Epidermal melanocyte (primary cell): ENCODE measurements around the gene EPB41.
"Not testable (repeated sequence)": the region's sequence is repeated elsewhere in the genome, so short reads cannot be mapped to it uniquely, and the experiment has no call there.

Experiments
- DNase-seq: peaks from one replicate; pipeline ENCODE4 v3.0.0; 2011; ENCODE audit warnings: low spot score; ENCODE audit not compliant: insufficient read length

EPB41 gene

GRCh38 chr1:28914228-28915030 is at the start of gene EPB41:
TSS of gene EPB41 (plus strand) at chr1:28914569. CDS start at chr1:28987438, 72,869 bp downstream.
- peak; percentile 97 for DNase-seq

GRCh38 chr1:28864695-28865094 is 49.7 kb upstream of the EPB41 start:
- DNase-seq = no peak

DNA sequence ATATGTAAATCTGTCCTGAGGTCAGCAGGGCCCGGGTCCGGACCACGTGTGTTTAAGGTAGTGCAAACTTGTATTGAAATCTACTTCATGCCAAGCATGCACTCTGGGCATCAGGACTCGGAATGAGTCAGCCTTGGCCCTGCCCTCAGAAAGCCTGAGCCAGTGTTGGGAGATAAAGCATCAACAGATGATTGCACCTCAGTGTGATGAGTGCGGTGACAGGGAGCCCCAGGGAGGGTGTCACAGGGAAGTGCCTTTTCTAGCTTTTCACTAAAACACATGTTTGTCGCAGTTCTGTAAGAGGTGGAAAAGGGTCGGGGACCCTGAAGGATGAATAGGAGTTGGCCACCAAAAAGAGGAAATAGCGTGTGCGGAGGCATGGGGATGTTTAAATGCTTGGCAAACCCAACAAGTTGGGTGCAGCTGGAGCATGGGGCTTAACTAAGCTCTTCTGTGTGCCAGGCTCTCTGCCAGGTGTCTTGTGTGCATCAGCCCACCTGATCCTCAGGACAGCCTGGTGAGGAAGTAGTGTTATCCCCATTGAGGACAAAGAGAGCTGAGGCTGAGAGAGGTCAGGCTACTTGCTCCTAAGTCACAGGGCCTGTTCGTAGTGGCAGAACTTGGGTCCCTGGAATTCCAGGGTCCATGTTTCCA is 48.2 kb upstream of the EPB41 start:
- no peak for DNase-seq

DNA sequence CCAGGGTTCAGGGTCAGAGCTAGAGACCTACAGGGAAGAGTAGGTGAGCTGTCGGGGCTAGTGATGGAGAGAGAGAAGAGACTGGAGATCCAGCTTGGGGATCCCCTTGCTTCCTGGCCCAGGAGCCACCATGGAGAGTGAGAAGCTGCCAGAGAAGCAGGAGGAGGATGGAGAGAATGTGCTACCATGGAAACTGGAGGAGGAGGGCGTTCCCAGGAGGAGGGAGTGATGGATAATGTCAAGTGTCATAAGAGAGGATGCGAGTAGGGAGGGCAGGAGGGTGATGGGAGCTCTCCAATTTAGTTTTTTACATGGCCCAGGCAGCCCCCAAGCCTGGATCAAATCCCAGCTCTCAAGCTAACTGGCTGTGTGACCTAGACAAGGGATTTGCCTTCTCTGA is 46.5 kb upstream of the EPB41 start:
- no peak for DNase-seq

DNA sequence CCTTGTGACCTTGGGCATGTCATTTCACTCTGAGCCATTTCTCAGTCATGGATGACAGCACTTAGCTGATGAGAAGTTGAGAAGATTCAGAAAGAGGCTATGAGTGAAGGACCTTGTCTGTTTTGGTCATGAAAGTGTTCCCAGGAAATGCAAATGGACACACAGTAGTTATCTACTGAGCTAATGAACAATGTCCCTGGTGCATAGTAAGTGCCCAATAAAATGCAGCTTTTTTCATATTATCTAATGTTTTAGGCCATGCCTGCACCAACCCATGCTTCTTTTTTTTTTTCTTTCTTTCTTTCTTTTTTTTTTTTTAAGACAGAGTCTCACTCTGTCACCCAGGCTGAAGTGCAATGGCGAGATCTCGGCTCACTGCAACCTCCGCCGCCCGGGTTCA is 44.4 kb upstream of the EPB41 start:
- DNase-seq = no peak

DNA sequence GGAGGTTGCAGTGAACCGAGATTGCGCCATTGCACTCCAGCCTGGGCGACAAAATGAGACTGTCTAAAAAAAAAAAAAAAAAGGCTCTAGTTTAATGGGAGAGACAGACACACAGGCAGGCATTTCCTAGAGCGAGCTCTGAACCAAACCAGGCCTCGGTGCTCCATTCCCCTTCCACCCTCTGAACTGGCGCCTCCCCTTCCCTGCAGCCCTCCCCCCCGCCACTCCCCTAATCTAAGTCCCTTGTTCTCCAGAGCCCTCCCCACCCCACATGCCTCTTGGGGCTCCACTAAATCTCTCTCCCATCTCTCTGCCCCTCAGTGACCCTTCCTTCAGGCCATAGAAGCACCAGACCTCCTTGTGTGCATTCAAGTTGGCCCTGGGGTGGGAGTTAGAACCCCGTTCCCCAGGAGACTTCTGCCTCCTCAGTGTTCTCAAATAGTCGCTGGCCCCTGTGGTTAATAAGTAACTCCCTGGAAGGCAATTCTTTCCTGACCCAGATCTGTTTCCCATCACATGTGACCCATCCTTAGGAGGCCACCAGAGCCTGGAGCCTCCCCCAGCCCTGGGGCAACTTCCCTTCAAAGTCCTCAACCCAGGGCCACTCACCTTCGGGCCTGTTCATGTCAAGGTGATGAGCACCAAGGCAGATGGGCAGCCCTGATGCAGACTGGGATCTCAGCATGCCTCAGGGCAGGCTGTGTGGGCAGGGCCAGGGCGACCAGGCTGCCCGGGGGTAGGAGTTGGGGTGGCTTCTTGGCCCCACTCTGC is 42.6 kb upstream of the EPB41 start:
- DNase-seq = no peak

GRCh38 chr1:28875134-28875533 is 39.2 kb upstream of the EPB41 start:
- DNase-seq = not testable (repeated sequence)

DNA sequence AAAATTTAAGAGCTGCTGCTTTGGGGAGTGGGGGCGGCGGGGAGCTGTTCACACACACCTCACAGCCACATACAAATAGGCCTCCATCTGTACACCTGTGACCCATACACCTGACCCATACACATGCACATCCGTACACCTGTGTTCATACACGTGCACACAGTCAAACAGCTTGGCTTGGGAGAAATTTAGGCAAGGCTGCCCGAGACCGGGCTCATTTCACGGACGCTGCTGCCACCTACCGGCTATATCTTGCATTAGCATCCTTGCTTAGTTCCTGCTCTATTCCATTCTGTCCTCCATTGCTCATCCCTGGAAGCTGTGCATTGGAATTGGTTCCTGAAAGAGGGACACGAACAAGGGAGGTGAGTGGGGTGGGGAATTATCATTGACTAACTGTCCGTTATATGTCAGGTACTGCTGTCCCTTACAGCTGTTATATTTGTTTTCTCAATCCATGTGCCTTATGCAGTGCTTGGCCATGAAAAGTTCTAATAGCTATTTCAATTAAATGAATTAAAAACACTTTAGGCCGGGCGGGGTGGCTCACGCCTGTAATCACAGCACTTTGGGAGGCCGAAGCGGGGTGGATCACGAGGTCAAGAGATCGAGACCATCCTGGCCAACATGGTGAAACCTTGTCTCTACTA is 37.1 kb upstream of the EPB41 start:
- peak; percentile 81 for DNase-seq

DNA sequence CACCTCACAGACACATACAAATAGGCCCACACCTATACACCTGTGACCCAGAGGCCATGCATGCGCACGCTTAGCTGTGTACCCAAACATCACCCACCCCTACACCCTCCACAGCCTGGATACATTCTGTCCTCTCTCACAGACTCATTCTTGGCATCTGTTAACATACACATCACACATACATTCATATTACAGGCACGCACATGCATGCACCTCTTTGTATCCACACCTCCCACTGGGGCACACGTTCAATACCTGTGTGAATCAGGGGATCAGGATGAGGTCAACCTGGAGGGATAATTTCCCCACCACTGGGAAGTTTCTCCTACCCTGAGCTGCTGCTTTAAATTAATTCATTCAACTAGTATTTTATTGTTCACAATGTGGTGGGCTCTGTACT is 35.6 kb upstream of the EPB41 start:
- no peak for DNase-seq

- DNase-seq = peak; percentile 69
Measured at GRCh38 chr1:28882009-28882628, 32.2 kb upstream of the EPB41 start.

GRCh38 chr1:28883242-28883616 is 31.1 kb upstream of the EPB41 start:
- DNase-seq = no peak

DNA sequence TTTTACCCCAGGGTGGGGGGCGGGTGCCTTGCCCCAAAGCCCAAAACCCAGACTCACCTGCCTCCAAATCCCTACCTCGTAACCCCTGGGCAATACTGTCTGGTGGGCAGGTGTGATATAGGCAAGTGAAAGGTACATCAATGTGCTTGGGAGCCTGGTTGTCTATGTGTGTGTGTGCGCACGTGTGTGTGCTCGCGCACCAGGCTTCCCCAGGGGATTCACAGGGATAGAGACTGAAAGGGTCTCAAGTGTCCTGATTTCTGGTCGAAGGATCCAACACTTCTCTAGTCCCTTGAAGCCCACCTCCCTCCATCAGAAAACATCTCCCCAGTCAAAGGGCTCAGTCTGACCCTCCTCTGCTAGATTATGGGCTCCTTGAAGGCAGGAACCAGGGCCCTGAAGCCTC is 28.9 kb upstream of the EPB41 start:
- no peak for DNase-seq

- DNase-seq = no peak
Measured at GRCh38 chr1:28885977-28886730, 28.2 kb upstream of the EPB41 start.

GRCh38 chr1:28886731-28887418 is 27.5 kb upstream of the EPB41 start:
- peak; percentile 90 for DNase-seq

DNA sequence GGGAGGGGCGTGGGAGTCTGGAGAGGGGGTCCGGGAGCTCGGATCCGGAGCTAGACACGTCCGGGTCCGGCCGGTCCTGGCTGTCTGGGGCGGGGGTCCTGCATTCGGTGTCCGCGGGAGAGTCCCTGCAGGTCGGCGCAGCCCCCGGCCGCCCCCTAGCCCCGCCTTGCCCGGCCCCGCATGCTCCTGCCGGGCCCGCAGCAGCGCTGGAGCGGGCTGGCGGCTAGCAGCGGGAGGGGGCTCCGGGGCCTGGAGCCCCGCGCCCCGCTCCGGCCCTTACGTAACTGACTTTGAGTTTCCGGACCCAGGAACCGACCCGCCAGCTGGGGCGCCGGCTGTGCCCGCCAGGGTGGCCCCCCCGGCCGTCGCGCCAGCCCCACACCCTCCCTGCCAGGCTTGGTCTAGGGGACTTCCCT is 26.9 kb upstream of the EPB41 start:
- DNase-seq = no peak

DNA sequence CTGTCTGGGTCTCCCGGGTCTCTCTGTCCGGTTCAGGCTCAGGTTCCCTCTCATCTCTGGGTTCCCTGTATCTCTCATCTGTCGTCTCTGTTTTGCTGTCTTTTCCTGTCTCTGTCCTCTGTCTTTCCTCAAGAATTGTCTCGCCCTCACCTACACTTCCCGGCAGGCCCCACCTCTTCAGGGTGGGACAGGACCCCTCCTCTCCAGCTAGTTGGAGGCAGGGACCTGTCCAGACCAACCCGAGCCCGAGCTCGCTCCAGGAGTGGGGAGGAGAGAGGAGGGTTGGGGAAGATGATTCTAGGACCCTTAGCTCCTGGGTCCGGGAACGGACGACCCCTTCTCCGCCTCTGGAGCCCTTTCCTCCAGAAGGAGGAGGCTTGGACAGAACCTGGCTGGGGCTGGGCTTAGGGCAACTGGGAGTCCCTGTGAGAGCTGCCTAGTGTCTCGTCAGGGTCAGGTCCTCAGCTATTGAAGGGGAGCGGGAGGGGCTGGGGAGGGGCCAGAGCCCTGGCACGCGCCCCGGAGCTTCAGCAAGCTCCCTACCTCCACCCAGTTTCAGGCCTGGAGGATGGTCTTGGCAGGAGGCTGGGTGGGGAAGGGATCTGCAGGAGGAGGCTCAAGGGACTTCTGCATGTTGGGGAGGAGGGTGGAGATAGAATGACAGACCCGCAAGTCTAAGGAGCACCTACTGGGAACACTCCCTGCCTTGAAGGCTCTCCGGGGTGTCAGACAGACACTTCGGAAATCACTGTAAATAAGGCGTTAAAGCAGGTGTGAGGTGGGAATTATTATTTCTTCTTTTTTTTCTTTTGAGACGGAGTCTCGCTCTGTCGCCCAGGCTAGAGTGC is 26.3 kb upstream of the EPB41 start:
- DNase-seq = no peak

GRCh38 chr1:28888915-28889314 is 25.5 kb upstream of the EPB41 start:
- no peak for DNase-seq

DNA sequence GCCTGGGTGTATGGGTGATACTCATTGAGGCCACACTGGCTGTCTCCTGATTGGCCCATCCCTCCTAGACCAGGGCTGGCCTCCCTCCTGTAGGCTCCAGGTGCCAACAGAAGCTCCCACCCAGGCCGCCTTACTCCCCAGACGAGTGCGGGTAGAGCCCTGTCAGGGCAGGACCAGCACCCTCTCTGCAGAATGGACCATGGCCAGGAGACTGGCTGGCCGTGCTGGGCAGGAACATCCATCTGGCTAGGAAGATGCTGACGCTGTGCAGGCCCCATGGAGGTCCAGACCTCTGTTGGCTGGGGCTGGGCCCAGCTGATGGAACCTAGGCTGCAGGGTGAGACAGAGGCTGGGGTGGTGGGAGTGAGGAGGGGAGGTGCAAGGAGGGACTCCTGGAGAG is 25.0 kb upstream of the EPB41 start:
- DNase-seq = no peak

GRCh38 chr1:28890435-28890834 is 23.9 kb upstream of the EPB41 start:
- no peak for DNase-seq
